ENCODE data around the gene FIP1L1.
"Not testable (repeated sequence)": the region's sequence is repeated elsewhere in the genome, so short reads cannot be mapped to it uniquely, and the experiment has no call there.

GRCh38 chr4:53409479-53409878 lies 32.0 kb downstream of the FIP1L1 start:
- not testable (repeated sequence) for TF ChIP-seq POLR2A (IDR thresholded peaks at IDR 0.05; ENCODE audit: low read depth); CTCF (IDR thresholded peaks at IDR 0.05); EP300 (IDR thresholded peaks at IDR 0.05); POLR2AphosphoS5 (IDR thresholded peaks at IDR 0.05)

All from esophagus muscularis mucosa (tissue), 4 donors.